Osteocyte (in vitro differentiated cells): ENCODE results near the gene CRAT. TPM values are rescaled to one million over a fixed set of nuclear protein-coding genes. Genes with fewer than 3 reads are reported as not detected.

Source experiments
- DNase-seq: peaks from one replicate; pipeline ENCODE4 v3.0.0; 2021; ENCODE audit warnings: mixed read lengths; ENCODE audit not compliant: unreplicated experiment; ENCODE audit errors: extremely low spot score
- H3K27ac Mint-ChIP-seq: one replicate; pipeline ENCODE4 v1.8.0; 2021; ENCODE audit warnings: mild to moderate bottlenecking, mixed read lengths; ENCODE audit not compliant: unreplicated experiment
- H3K27me3 Mint-ChIP-seq: one replicate; pipeline ENCODE4 v1.8.0; 2021; ENCODE audit warnings: mixed read lengths; ENCODE audit not compliant: unreplicated experiment
- H3K36me3 Mint-ChIP-seq: one replicate; pipeline ENCODE4 v1.8.0; 2021; ENCODE audit warnings: mixed read lengths; ENCODE audit not compliant: unreplicated experiment
- H3K4me1 Mint-ChIP-seq: one replicate; pipeline ENCODE4 v1.8.0; 2021; ENCODE audit warnings: mixed read lengths; ENCODE audit not compliant: unreplicated experiment
- H3K4me3 Mint-ChIP-seq: one replicate; pipeline ENCODE4 v1.8.0; 2021; ENCODE audit warnings: mild to moderate bottlenecking, moderate library complexity, mixed read lengths; ENCODE audit not compliant: unreplicated experiment
- H3K9me3 Mint-ChIP-seq: one replicate; pipeline ENCODE4 v1.8.0; 2021; ENCODE audit warnings: mixed read lengths; ENCODE audit not compliant: unreplicated experiment
- total RNA-seq: library from RNA; stranded (reverse); gene quantifications from 2 replicates; pipeline ENCODE4 v1.2.1, GENCODE V29; 2021
- TF ChIP-seq, protein P1 (sequence below): fragments of 200-600 bp; sonication (generic); IDR thresholded peaks from 2 replicates; pipeline ENCODE4 v1.5.0; 2021; ENCODE audit warnings: antibody characterized with exemption, mild to moderate bottlenecking, moderate library complexity

The CRAT gene
- total RNA-seq, 1 donor from 2014 or later = 55.1 TPM

DNA sequence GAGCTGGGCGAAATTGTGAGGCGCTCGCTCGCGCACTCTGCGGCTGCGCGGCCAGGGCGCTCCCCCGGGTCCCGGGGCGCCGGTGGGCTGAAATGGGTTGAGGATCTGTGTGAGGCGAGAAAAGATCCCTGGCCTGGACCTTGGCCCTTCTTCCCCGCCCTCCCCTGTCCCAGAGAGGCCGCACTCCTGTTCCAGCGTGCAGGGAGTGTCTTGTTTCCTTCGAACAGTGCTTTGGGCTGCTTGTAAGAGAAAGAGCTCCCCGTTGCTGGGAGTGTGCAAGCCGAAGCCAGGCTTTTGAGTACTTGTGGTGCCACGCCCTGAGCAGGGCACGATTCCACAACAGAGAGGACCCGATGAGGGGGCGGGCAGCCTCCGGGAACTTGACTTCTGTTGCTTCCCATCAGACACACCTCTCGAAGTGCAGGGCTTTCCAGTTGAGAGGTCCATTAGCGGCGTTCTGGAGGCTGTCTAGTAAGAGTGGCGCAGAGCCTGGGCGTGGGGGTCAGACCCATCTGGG, 29.1 kb downstream of the CRAT start:
- no peak for DNase-seq
- Mint-ChIP-seq H3K9me3 (no peaks in the 10 kb centered on the region), H3K4me1 (peaks cover 15% of the 10 kb centered on the region), H3K36me3 (no peaks in the 10 kb centered on the region), H3K27me3 (no peaks in the 10 kb centered on the region), H3K27ac (peak overlapping the region; percentile 50), H3K4me3 (peak overlapping the region; percentile 83)
- TF ChIP-seq, protein P1, sequence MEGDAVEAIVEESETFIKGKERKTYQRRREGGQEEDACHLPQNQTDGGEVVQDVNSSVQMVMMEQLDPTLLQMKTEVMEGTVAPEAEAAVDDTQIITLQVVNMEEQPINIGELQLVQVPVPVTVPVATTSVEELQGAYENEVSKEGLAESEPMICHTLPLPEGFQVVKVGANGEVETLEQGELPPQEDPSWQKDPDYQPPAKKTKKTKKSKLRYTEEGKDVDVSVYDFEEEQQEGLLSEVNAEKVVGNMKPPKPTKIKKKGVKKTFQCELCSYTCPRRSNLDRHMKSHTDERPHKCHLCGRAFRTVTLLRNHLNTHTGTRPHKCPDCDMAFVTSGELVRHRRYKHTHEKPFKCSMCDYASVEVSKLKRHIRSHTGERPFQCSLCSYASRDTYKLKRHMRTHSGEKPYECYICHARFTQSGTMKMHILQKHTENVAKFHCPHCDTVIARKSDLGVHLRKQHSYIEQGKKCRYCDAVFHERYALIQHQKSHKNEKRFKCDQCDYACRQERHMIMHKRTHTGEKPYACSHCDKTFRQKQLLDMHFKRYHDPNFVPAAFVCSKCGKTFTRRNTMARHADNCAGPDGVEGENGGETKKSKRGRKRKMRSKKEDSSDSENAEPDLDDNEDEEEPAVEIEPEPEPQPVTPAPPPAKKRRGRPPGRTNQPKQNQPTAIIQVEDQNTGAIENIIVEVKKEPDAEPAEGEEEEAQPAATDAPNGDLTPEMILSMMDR = no peak

DNA sequence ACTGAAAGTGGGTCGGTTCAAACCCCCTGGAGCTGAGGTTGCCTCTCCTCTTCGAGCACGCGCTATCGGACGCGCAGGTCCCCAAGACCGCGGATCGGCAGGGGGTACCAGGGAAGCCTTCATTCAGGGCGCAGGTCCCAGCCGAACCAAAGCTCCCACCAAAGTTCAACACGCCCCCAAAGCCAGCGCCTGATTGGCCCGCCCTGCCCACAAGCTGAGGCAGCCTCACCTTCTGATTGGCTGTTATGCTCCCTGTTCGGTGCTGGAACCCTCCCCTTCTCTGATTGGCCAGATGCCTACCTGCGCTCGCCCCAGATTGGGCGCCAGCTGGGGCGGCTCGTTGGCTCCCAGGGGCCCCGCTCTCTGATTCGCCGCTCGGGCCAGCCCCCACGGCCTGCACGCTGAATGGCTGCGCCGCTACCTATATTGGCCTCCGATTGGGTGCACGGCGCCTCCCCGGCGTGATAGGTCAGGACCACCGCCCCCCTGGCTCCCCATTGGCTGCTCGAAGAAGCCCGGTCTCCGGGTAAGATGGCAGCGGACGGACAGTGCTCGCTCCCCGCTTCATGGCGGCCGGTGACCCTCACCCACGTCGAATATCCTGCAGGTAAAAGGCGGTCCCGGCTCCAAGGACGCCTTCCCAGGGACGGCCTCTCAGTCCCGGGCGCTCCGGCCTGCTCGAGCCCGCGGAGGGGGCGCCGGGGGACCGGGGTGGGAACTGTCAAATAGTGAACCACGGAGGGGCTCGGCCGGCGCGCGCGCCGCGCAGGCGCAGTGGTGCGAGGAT, 29.8 kb downstream of the CRAT start, which contains the start of gene DOLPP1:
TSS of gene DOLPP1 (plus strand) at position 511 of the 787 bp plus-strand sequence. CDS start at position 532, 21 bp downstream.
- peak; percentile 100 for DNase-seq
- peak within 1 kb of the TSS; percentile 83 for H3K4me3 Mint-ChIP-seq
- no peaks in the 10 kb centered on the region for H3K27me3 Mint-ChIP-seq
- TF ChIP-seq, protein P1 = no peak
- no peaks in the 10 kb centered on the region for H3K36me3 Mint-ChIP-seq
- no peaks in the 10 kb centered on the region for H3K9me3 Mint-ChIP-seq
- H3K4me1 Mint-ChIP-seq = peaks cover 15% of the 10 kb centered on the region
- H3K27ac Mint-ChIP-seq = peak within 1 kb of the TSS; percentile 62

DNA sequence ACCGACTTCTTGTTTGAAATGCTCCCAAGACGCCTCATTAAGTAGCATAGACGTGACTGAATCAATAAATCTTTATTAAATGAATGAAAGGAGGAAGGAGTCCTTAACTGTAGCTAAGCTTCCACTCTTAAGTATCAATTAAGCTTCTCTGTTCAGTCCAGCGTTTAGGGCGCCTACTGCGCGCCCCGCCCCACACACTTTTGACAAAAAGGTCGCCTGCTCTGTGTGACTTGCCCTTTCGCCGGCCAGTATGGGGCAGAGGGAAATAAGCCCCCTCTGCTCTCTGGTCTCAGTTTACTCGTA, 30.3 kb downstream of the CRAT start:
- TF ChIP-seq, protein P1 = no peak
- Mint-ChIP-seq H3K9me3 (no peaks in the 10 kb centered on the region), H3K36me3 (no peaks in the 10 kb centered on the region), H3K27ac (peak overlapping the region; percentile 62), H3K4me1 (peaks cover 15% of the 10 kb centered on the region), H3K27me3 (no peaks in the 10 kb centered on the region), H3K4me3 (peak overlapping the region; percentile 83)
- no peak for DNase-seq

DNA sequence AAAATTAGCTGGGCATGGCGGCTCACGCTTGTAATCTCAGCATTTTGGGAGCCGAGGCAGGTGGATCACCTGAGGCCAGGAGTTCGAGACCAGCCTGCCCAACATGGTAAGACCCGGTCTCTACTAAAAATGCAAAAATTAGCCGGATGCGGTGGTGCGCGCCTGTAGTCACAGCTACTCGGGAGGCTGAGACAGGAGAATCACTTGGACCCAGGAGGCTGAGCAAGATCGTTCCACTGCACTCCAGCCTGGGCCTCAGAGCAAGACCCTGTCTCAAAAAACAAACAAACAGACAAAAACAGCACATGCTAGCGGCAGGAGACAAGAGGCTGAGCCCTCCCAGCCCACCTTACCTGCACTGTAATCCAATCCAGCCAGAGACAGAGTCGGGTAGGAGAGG, 30.8 kb downstream of the CRAT start:
- TF ChIP-seq, protein P1 = no peak
- peak overlapping the region; percentile 83 for H3K4me3 Mint-ChIP-seq
- DNase-seq = no peak
- peaks cover 15% of the 10 kb centered on the region for H3K4me1 Mint-ChIP-seq
- no peaks in the 10 kb centered on the region for H3K27me3 Mint-ChIP-seq
- H3K27ac Mint-ChIP-seq = no peak overlapping the region
- no peaks in the 10 kb centered on the region for H3K36me3 Mint-ChIP-seq
- no peaks in the 10 kb centered on the region for H3K9me3 Mint-ChIP-seq

DNA sequence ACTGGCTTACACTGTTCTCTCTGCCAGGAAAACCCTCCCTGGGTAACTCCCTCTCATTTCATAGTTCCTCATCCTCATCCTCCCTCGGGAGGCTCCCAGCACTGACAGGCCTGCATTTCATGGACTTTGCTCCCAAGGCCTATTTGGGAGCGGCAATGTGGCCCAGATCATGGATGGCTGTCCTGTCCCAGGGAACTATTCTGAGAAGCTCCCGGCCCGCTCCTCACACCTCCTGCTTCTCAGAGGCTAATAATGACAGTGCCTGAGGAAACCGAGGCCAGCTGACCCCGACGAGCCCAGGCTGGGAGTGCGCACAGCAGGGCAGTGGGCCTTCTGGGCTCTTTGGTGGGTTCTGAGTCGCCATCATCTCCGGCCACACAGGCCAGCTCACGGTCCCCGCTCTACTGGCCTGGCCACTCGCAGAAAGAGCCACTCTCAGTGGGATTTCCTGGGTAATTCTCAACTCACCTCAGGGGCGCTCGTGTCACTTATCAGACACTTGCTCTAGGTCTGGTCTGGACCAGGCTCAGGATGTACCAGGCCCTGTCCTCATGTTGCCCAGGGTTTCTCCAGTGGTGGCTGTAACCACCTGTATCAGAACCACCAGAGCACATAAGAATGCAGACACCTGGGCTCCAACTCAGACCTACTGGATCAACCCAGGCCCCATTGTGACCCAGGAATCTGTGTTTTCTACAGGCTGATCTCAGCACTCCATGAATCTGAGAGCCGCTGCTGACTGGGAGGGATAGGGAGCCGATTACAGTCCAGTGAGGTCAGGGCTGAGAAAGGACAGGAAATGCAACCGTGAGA, 31.7 kb downstream of the CRAT start:
- DNase-seq = no peak
- Mint-ChIP-seq H3K4me1 (peaks cover 15% of the 10 kb centered on the region), H3K9me3 (no peaks in the 10 kb centered on the region), H3K36me3 (no peaks in the 10 kb centered on the region), H3K27me3 (no peaks in the 10 kb centered on the region), H3K27ac (no peak overlapping the region), H3K4me3 (peak overlapping the region; percentile 52)
- TF ChIP-seq, protein P1 = no peak
